Right atrium auricular region (tissue), 2 donors: ENCODE measurements around the gene RAPGEF3. TPM values are rescaled to one million over a fixed set of nuclear protein-coding genes. Genes with fewer than 3 reads are reported as not detected.
A peak's percentile ranks its signal among the peaks of the same experiment; 100 is the strongest.

Experiments used
- DNase-seq: peaks from one replicate; pipeline ENCODE4 v3.0.0-alpha.2; 2019; ENCODE audit warnings: low spot score
- H3K27ac ChIP-seq, 2 donors: fragments of 200-600 bp; sonication (generic); 1 replicate in 1 of 2; 2 replicates in 1 of 2; pipeline ENCODE4 v1.5.1; 2016 to 2019
- H3K27me3 ChIP-seq, 2 donors: fragments of 200-600 bp; sonication (generic); one replicate each; pipeline versions ENCODE4 v1.5.1 to v1.6.0; 2017 to 2019
- H3K36me3 ChIP-seq: fragments of 200-600 bp; sonication (generic); one replicate; pipeline ENCODE4 v1.5.1; 2016
- H3K4me1 ChIP-seq, 2 donors: fragments of 200-600 bp; sonication (generic); one replicate each; pipeline versions ENCODE4 v1.5.1 to v1.6.0; 2017 to 2019
- H3K4me3 ChIP-seq, 2 donors: fragments of 200-600 bp; sonication (generic); 1 replicate in 1 of 2; 2 replicates in 1 of 2; pipeline ENCODE4 v1.5.1; 2017 to 2019; ENCODE audit warnings: mild to moderate bottlenecking in 1 of 2, moderate library complexity in 1 of 2
- H3K9me3 ChIP-seq, 2 donors: fragments of 200-600 bp; sonication (generic); one replicate each; pipeline ENCODE4 v1.5.1; 2019
- total RNA-seq, 2 donors: library from RNA; depleted of rRNA; stranded (reverse); fragments of >200 nt; gene quantifications; one replicate each; pipeline ENCODE4 v1.1.0, GENCODE V29; 2016
- TF ChIP-seq, protein P1 (sequence below), 2 donors: fragments of 200-600 bp; sonication (generic); IDR thresholded peaks; one replicate each; pipeline ENCODE4 v1.5.1; 2019; ENCODE audit warnings: antibody characterized with exemption in 2 of 2

Gene RAPGEF3
- total RNA-seq, 2 donors from 2014 or later, result 19.8 to 26.8 TPM

DNA sequence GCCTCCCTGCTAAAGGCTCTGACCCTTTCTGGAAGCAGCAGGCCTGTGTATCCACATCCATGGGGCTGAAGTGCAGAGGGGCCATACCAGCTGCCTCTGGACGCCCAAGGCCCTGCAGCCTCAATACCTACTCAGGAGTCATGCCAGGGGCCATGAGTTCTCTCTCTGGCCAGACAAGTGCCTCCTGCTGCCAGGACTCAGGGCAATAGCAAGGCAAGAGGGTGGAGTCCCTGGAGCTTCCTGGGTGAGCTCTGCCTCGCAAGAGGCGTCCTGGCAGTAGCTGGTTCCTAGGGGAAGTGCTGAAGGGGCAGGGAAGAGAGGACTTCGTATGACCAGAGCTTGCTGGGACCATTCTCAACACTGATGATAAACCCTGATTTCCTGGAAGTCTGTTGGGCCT is 22.5 kb downstream of the RAPGEF3 start:
- TF ChIP-seq, protein P1, sequence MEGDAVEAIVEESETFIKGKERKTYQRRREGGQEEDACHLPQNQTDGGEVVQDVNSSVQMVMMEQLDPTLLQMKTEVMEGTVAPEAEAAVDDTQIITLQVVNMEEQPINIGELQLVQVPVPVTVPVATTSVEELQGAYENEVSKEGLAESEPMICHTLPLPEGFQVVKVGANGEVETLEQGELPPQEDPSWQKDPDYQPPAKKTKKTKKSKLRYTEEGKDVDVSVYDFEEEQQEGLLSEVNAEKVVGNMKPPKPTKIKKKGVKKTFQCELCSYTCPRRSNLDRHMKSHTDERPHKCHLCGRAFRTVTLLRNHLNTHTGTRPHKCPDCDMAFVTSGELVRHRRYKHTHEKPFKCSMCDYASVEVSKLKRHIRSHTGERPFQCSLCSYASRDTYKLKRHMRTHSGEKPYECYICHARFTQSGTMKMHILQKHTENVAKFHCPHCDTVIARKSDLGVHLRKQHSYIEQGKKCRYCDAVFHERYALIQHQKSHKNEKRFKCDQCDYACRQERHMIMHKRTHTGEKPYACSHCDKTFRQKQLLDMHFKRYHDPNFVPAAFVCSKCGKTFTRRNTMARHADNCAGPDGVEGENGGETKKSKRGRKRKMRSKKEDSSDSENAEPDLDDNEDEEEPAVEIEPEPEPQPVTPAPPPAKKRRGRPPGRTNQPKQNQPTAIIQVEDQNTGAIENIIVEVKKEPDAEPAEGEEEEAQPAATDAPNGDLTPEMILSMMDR (IDR thresholded peaks at IDR 0.05), result no peak
- DNase-seq, result no peak
- Histone ChIP-seq H3K9me3 (no peaks in the 10 kb centered on the region), H3K27me3 (no peaks in the 10 kb centered on the region), H3K27ac (peak overlapping the region; percentile 83 to 87), H3K4me3 (no peak overlapping the region), H3K36me3 (no peaks in the 10 kb centered on the region), H3K4me1 (peaks cover 0 to 77% of the 10 kb centered on the region in 2 donors)

DNA sequence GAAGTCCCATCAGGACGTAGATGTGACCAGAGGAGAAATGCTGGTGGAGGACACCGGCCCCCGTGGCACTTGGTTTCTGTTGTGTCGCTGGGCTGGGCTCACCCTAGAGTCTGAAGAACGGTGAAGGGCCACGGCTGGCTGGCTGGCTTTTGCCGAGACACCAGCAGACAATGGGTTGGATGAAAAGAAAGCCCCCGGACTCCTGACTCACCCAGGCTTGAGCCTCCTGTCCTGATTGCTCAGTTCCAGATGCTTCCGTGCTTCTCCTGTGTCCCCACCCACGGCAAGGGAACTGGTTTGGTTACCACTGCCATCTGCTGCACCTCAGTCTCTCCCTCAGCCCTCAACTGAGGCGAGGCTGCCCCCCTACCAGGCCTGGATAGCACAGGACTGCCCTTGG is 23.0 kb downstream of the RAPGEF3 start:
- TF ChIP-seq, protein P1 (IDR thresholded peaks at IDR 0.05), result no peak
- Histone ChIP-seq H3K27me3 (no peaks in the 10 kb centered on the region), H3K4me3 (no peak overlapping the region), H3K36me3 (no peaks in the 10 kb centered on the region), H3K4me1 (peaks cover 0 to 77% of the 10 kb centered on the region in 2 donors), H3K9me3 (no peaks in the 10 kb centered on the region), H3K27ac (peak overlapping the region; percentile 83 to 87)
- no peak for DNase-seq

DNA sequence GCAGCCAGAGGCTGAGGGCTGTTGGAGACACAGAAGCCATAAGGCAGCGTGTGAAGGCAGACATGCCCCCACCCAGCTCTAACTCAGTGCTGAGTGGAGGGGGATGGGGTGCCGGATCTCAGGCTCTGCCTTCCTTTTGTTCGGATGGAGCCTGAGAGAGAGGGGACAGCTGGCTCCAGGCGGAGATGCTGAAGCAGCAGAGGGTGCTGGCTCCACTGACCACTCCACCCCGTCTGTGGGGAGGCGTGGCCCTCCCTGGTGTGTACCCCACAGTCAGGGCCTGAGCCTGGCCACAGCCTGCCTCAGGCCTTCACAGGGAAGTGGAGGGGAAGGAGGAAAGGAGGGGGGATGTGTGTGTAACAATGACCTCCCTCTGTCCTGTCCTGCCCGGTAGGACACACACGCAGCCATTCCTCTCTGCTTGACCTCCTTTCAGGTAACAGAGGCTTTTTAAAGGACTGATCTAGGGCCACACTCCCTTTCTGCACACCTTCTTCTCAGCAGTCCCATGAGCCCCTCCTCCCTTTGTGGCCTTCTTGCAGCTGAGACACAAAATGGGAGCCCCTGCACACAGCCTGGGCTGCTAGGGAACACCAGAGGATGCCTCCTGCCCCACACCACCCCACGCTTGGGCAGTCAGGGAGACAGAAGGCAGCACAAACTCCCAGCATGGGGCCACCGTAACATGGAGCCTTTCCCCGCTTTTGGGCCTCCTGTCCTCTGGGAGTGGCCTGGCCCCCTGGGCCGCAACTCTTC is 23.8 kb downstream of the RAPGEF3 start:
- TF ChIP-seq, protein P1 (IDR thresholded peaks at IDR 0.05), result no peak
- Histone ChIP-seq H3K27me3 (no peaks in the 10 kb centered on the region), H3K4me1 (peaks cover 0 to 77% of the 10 kb centered on the region in 2 donors), H3K9me3 (no peaks in the 10 kb centered on the region), H3K4me3 (no peak overlapping the region), H3K36me3 (no peaks in the 10 kb centered on the region), H3K27ac (peak overlapping the region; percentile 83 to 87)
- DNase-seq, result no peak

DNA sequence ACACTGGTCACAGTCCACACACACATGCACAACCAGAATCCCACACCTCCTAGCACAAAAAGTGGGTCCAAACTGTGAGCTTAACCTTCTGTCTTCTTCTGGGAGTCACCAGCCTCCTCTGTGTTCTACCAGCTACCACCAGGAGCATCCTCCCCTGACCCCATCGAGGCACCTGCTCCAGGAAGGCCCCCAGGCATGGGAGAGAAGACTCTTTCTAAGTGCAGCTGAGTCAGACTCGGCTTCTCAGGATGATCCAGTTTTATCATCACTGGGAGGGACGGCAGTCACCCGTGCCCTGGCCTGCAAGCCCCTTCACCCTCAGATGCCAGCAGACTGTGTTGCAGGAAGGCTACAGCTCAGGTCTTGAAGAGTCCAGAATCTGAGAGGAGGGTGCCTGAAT is 25.5 kb downstream of the RAPGEF3 start:
- no peak overlapping the region for H3K4me3 ChIP-seq
- H3K4me1 ChIP-seq, result peaks cover 0 to 73% of the 10 kb centered on the region in 2 donors
- no peak for DNase-seq
- H3K27ac ChIP-seq, result no peak overlapping the region
- H3K36me3 ChIP-seq, result no peaks in the 10 kb centered on the region
- TF ChIP-seq, protein P1 (IDR thresholded peaks at IDR 0.05), result no peak
- no peaks in the 10 kb centered on the region for H3K9me3 ChIP-seq
- no peaks in the 10 kb centered on the region for H3K27me3 ChIP-seq

DNA sequence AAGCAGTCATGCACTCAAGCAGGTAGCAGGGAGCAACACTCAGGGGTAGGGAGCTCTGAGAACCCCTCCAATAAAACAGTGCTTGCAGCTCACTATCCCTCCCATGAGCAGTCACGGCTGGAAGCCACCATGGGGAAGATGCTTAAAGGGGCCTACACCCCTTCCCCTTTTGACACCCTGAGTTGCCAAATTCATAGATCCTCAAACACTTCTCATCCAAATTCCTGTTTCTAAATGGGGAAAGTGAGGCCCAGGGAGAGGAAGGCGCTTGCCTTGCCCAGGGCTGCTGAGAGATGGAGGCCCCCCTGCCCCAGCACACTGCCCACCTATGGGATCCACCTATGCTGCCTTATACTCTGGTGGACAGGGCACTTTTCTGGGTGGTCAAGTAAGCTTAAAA is 26.2 kb downstream of the RAPGEF3 start:
- Histone ChIP-seq H3K27ac (no peak overlapping the region), H3K4me3 (no peak overlapping the region), H3K9me3 (no peaks in the 10 kb centered on the region), H3K4me1 (peaks cover 0 to 67% of the 10 kb centered on the region in 2 donors), H3K36me3 (no peaks in the 10 kb centered on the region), H3K27me3 (no peaks in the 10 kb centered on the region)
- DNase-seq, result no peak
- TF ChIP-seq, protein P1 (IDR thresholded peaks at IDR 0.05), result no peak

DNA sequence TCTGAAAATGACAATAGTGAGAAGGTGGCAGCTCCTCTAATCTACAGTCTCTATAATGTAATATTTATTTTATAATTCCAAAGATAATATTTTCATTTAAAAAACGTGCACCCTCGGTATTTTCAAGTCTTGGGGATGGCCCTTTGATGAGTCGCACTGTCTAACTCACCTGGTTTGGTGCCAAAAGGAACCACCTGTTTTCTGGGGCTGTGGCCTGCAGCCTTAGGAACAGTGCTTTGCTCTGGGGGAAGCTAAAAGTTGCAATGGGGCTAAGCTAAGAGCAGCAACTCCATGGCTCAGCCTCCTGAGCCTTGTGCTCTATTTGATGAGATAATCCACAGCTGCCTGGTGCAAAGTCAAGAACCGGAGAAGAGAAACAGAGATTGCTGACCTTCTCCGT is 27.0 kb downstream of the RAPGEF3 start:
- Histone ChIP-seq H3K27ac (no peak overlapping the region), H3K9me3 (no peaks in the 10 kb centered on the region)

More for the DNA sequence above, 27.0 kb downstream of the RAPGEF3 start:
- H3K4me1 ChIP-seq, result peaks cover 0 to 59% of the 10 kb centered on the region in 2 donors
- H3K36me3 ChIP-seq, result no peaks in the 10 kb centered on the region
- no peak overlapping the region for H3K4me3 ChIP-seq
- DNase-seq, result no peak
- TF ChIP-seq, protein P1 (IDR thresholded peaks at IDR 0.05), result no peak
- no peaks in the 10 kb centered on the region for H3K27me3 ChIP-seq
